NCI-H2171 treated with DMSO at 0.1 percent for 48 hours (cell line): Measurements from ENCODE around the gene NCKAP5.

ENCODE experiments used
- DNase-seq: peaks from one replicate; lab custom pipeline; 2025; lab: John Stamatoyannopoulos, UW

Gene NCKAP5

GRCh38 chr2:133422931-133423351, 145.3 kb downstream of the NCKAP5 start:
- no peak for DNase-seq

GRCh38 chr2:133421516-133422324, 146.5 kb downstream of the NCKAP5 start:
- DNase-seq, result no peak

GRCh38 chr2:133420788-133421187, 147.5 kb downstream of the NCKAP5 start:
- DNase-seq, result no peak

- no peak for DNase-seq
These were observed 149.6 kb downstream of the NCKAP5 start for GRCh38 chr2:133418671-133419070.

- no peak for DNase-seq
These were observed 150.2 kb downstream of the NCKAP5 start for GRCh38 chr2:133418021-133418420.

- DNase-seq, result no peak
These were observed 150.8 kb downstream of the NCKAP5 start for GRCh38 chr2:133417415-133417814.

- DNase-seq, result no peak
These were observed 151.5 kb downstream of the NCKAP5 start for GRCh38 chr2:133416736-133417135.

- no peak for DNase-seq
These were observed 152.1 kb downstream of the NCKAP5 start for GRCh38 chr2:133416146-133416545.

GRCh38 chr2:133415210-133415876, 152.9 kb downstream of the NCKAP5 start:
- no peak for DNase-seq

GRCh38 chr2:133414486-133415209, 153.6 kb downstream of the NCKAP5 start:
- no peak for DNase-seq

- DNase-seq, result no peak
These were observed 154.4 kb downstream of the NCKAP5 start for GRCh38 chr2:133413863-133414262.

- DNase-seq, result no peak
These were observed 155.6 kb downstream of the NCKAP5 start for GRCh38 chr2:133412694-133413093.

GRCh38 chr2:133411857-133412256, 156.4 kb downstream of the NCKAP5 start:
- no peak for DNase-seq

- no peak for DNase-seq
These were observed 157.2 kb downstream of the NCKAP5 start for GRCh38 chr2:133411101-133411500.

GRCh38 chr2:133409581-133410285, 158.5 kb downstream of the NCKAP5 start:
- DNase-seq, result no peak

- DNase-seq, result no peak
These were observed 159.6 kb downstream of the NCKAP5 start for GRCh38 chr2:133408671-133409070.

GRCh38 chr2:133407341-133407740, 160.9 kb downstream of the NCKAP5 start:
- no peak for DNase-seq

- DNase-seq, result no peak
These were observed 163.0 kb downstream of the NCKAP5 start for GRCh38 chr2:133405252-133405651.

- no peak for DNase-seq
These were observed 167.9 kb downstream of the NCKAP5 start for GRCh38 chr2:133400411-133400810.

GRCh38 chr2:133393895-133394294, 174.4 kb downstream of the NCKAP5 start:
- no peak for DNase-seq

GRCh38 chr2:133390156-133390555, 178.1 kb downstream of the NCKAP5 start:
- no peak for DNase-seq

- no peak for DNase-seq
These were observed 178.7 kb downstream of the NCKAP5 start for GRCh38 chr2:133389569-133389968.
